GM12891 (cell line): ENCODE results near the gene PPFIBP2.

ENCODE experiments used
- POLR2A ChIP-seq: IDR thresholded peaks from 2 replicates; pipeline ENCODE4 v1.6.1; 2011; ENCODE audit warnings: low read depth, low read length, control low read depth
- POU2F2 ChIP-seq: IDR thresholded peaks from 2 replicates; pipeline ENCODE4 v1.6.1; 2011; ENCODE audit warnings: low read depth, mild to moderate bottlenecking, control low read depth, low read length, moderate library complexity

DNA sequence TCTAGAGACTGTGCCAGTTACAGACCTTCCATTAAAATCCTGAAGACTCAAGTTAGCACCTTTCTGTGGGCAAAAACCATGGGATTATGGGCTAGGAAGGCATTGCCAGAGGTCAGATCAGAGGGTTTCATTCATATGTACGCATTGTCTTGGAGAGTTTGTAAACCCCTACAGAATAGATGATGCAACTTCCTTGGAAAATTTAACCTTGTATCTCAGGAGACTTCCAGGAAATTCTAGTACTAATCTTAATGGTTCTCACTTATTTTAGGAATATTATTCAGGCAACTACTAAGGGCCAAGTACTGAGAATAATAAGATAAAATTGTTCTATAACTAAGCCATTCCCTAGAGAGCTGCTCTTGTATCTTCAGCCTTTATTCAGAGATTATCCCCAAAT, 21.5 kb upstream of the PPFIBP2 start:
- TF ChIP-seq POU2F2 (no peak), POLR2A (no peak)
